Nephron progenitor cell (in vitro differentiated cells): Measurements from ENCODE around the gene LMAN2.

Source experiments
- DNase-seq: peaks from one replicate; pipeline ENCODE4 v3.0.0; 2021
- H3K27ac Mint-ChIP-seq: 2 replicates; pipeline ENCODE4 v1.8.0; 2021; ENCODE audit warnings: mild to moderate bottlenecking, moderate library complexity, mixed read lengths
- H3K27me3 Mint-ChIP-seq: 2 replicates; pipeline ENCODE4 v1.8.0; 2021; ENCODE audit warnings: mild to moderate bottlenecking, low read depth, mixed read lengths; ENCODE audit not compliant: poor library complexity
- H3K36me3 Mint-ChIP-seq: 2 replicates; pipeline ENCODE4 v1.8.0; 2021; ENCODE audit warnings: low read depth, mixed read lengths
- H3K4me1 Mint-ChIP-seq: 2 replicates; pipeline ENCODE4 v1.8.0; 2021; ENCODE audit warnings: mixed read lengths
- H3K4me3 Mint-ChIP-seq: 2 replicates; pipeline ENCODE4 v1.8.0; 2021; ENCODE audit warnings: mild to moderate bottlenecking, moderate library complexity, mixed read lengths
- H3K9me3 Mint-ChIP-seq: 2 replicates; pipeline ENCODE4 v1.8.0; 2021; ENCODE audit warnings: mild to moderate bottlenecking, moderate library complexity, mixed read lengths
- CTCF ChIP-seq: fragments of 200-600 bp; sonication (generic); IDR thresholded peaks from 2 replicates; pipeline ENCODE4 v1.5.0; 2021; ENCODE audit warnings: antibody characterized with exemption

Gene LMAN2

GRCh38 chr5:177330991-177331842 lies 20.3 kb downstream of the LMAN2 start:
- H3K4me1 Mint-ChIP-seq, result no peaks in the 10 kb centered on the region
- no peak overlapping the region for H3K4me3 Mint-ChIP-seq
- peaks cover 26% of the 10 kb centered on the region for H3K36me3 Mint-ChIP-seq
- no peak for DNase-seq
- peak overlapping the region; percentile 83 for H3K27ac Mint-ChIP-seq
- peaks cover 3% of the 10 kb centered on the region for H3K27me3 Mint-ChIP-seq
- TF ChIP-seq CTCF, result no peak
- H3K9me3 Mint-ChIP-seq, result no peaks in the 10 kb centered on the region

GRCh38 chr5:177329883-177330282 lies 21.6 kb downstream of the LMAN2 start:
- peaks cover 21% of the 10 kb centered on the region for H3K36me3 Mint-ChIP-seq
- H3K27me3 Mint-ChIP-seq, result no peaks in the 10 kb centered on the region
- no peak overlapping the region for H3K4me3 Mint-ChIP-seq
- no peak for TF ChIP-seq CTCF
- no peaks in the 10 kb centered on the region for H3K4me1 Mint-ChIP-seq
- no peak overlapping the region for H3K27ac Mint-ChIP-seq
- DNase-seq, result no peak
- no peaks in the 10 kb centered on the region for H3K9me3 Mint-ChIP-seq

- TF ChIP-seq CTCF, result no peak
- no peak for DNase-seq
- H3K36me3 Mint-ChIP-seq, result peaks cover 23% of the 10 kb centered on the region
- no peak overlapping the region for H3K4me3 Mint-ChIP-seq
- H3K27ac Mint-ChIP-seq, result no peak overlapping the region
- no peaks in the 10 kb centered on the region for H3K9me3 Mint-ChIP-seq
- H3K27me3 Mint-ChIP-seq, result no peaks in the 10 kb centered on the region
- no peaks in the 10 kb centered on the region for H3K4me1 Mint-ChIP-seq
Measured at GRCh38 chr5:177328545-177329231, 22.8 kb downstream of the LMAN2 start.

- no peaks in the 10 kb centered on the region for H3K9me3 Mint-ChIP-seq
- TF ChIP-seq CTCF, result no peak
- DNase-seq, result no peak
- peaks cover 28% of the 10 kb centered on the region for H3K36me3 Mint-ChIP-seq
- H3K27me3 Mint-ChIP-seq, result no peaks in the 10 kb centered on the region
- H3K27ac Mint-ChIP-seq, result no peak overlapping the region
- H3K4me1 Mint-ChIP-seq, result no peaks in the 10 kb centered on the region
- H3K4me3 Mint-ChIP-seq, result no peak overlapping the region
Measured at GRCh38 chr5:177327539-177328522, 23.6 kb downstream of the LMAN2 start.

- Mint-ChIP-seq H3K4me3 (no peak overlapping the region), H3K27me3 (no peaks in the 10 kb centered on the region), H3K4me1 (no peaks in the 10 kb centered on the region), H3K27ac (no peak overlapping the region), H3K36me3 (peaks cover 39% of the 10 kb centered on the region), H3K9me3 (peaks cover 4% of the 10 kb centered on the region)
- DNase-seq, result no peak
- TF ChIP-seq CTCF, result no peak
Measured at GRCh38 chr5:177325868-177326381, 25.5 kb downstream of the LMAN2 start.
